GM19372 (cell line): ENCODE measurements around the gene KCNIP2.

Source experiments
- ATAC-seq: cut with Tn5 transposase; IDR thresholded peaks from one replicate; pipeline ENCODE4 v1.9.1; 2021; ENCODE audit warnings: mild to moderate bottlenecking, low read depth, moderate library complexity; ENCODE audit not compliant: unreplicated experiment

The KCNIP2 gene

DNA sequence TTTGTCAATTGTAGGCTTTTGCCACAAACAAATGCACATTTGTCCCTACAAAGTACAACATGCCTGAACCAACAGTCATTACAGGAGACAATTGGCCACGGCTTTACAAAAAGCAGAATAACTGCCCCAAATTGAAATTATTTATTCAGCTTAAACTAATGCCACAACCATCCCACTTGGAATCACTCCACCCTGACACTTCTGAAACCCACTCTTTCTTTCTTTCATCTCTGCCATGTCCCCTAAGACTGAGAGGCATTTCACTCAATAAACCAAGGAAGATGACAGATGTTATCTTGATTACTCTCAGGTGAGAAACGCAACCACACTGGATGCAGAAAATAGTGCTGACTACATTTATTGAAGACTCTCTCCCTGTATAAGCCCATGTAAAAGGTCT is 57.8 kb downstream of the KCNIP2 start:
- ATAC-seq = no peak

- ATAC-seq = no peak
These were observed 59.0 kb downstream of the KCNIP2 start for GRCh38 chr10:101784558-101784957.

GRCh38 chr10:101783736-101784118 is 59.9 kb downstream of the KCNIP2 start:
- ATAC-seq = no peak

DNA sequence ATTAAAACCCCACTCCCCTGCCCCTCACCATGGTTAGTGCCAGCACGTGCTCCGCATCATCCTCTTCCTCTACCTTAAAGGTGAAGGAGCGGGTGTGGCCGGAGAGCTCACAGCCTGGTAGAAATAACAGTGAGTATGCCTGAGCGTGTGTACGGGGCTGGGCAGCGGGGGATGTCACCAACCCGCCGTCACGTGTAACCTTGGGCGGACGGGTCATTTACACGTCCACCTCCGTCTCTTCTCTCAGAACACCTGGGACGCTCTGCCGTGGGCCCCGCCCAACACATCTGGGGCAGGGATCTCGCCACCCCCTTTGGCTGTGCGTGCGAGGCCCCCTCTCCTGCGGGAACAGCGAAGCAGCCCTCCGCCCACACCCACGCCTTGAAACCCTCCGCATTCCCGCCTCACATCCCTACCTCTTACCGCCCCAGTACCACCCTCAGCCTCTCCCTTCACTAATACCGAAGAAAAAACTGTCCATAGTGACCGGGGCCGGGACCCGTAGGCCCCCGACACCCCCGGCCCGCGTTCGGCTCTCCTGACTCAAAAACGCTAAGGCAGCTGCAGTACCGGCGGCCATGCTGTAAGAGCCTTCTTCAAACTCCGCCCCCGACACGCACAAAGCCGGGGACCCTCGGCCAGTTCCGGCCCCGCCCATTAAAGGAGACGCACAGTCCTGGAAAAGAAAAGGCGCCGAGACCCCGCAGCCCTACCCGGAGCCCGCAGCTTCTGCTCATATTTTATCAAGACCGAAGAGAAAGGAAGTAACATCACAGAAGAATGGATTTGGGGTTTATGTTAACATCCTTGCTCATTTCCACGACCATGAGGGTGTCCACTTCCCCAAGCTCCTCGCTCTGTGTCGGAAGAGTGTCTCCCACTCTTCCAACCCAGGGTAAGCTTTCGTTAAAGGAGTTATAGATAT is 60.5 kb downstream of the KCNIP2 start, which contains the start of gene NPM3:
Gene NPM3, minus strand, starts transcription at position 636 of the 925 bp plus-strand sequence. Its CDS starts 56 bp downstream, at position 580.
- peak; percentile 69 for ATAC-seq

- no peak for ATAC-seq
These were observed 61.4 kb downstream of the KCNIP2 start for GRCh38 chr10:101781984-101782810.

- ATAC-seq = no peak
These were observed 62.0 kb downstream of the KCNIP2 start for GRCh38 chr10:101781655-101781983.

GRCh38 chr10:101780818-101781654 is 62.6 kb downstream of the KCNIP2 start:
- ATAC-seq = no peak

GRCh38 chr10:101780187-101780817 is 63.3 kb downstream of the KCNIP2 start:
- ATAC-seq = no peak

DNA sequence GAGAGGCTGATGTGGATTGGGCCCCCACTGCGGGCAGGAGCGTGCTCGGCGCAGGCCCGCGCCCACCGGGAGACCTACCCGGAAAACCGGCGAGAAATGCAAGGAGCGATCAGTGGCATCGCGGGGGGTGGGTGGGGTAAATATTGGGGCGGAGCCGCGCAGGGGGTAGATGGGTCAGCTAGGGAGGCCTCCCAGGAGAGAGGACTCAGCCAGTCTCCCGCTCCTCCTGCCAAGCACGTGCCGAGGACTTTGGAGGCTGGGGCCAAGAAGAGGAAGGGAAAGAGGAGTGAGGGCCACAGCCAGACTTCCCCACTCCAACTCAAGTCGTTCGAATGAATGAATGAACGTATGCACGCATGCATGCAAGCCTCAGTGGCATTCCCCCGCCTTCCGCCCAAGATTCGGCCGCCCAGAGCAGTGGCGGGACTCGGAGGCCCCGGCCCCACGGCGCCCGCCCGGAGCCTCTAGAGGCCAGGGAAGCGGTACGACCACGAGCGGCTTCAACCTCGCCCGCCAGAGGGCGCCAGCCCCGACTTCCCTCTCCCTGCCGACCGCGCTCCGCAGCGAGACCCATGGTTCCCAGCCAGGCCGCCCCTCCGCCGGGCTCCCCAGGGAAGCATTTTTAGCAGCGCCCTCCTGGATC is 63.9 kb downstream of the KCNIP2 start:
- no peak for ATAC-seq

- ATAC-seq = no peak
These were observed 64.6 kb downstream of the KCNIP2 start for GRCh38 chr10:101778781-101779543.

DNA sequence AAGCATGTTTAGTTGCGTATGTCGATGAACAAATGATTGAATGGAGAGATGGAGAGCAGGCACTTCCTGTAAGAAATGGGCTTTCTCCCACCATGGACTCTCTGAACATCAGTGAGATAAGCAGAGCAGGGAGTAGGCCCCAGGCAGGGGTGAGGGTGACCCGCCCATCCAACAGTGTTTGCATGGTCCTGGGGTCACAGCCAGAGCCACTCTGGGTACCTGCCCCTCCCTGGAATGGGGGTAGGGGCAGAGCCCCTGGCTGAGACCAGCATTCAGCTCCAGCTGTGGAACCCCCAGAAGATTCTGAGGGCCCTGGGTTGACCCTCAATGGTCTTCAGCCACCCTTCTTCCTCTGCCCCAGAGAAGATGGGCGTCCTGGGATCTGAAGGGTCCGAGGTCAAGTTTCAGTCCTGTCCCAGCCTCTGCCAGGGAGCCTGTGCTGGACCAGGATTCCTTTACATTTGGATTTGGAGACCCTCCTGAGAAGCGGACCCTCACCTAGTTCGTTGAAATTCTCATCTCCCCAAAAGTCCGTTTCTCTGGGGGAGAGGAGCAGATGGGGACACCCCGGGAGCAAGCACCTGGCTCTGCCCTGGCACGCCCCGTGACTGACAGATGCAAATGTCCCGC is 65.3 kb downstream of the KCNIP2 start:
- ATAC-seq = no peak

DNA sequence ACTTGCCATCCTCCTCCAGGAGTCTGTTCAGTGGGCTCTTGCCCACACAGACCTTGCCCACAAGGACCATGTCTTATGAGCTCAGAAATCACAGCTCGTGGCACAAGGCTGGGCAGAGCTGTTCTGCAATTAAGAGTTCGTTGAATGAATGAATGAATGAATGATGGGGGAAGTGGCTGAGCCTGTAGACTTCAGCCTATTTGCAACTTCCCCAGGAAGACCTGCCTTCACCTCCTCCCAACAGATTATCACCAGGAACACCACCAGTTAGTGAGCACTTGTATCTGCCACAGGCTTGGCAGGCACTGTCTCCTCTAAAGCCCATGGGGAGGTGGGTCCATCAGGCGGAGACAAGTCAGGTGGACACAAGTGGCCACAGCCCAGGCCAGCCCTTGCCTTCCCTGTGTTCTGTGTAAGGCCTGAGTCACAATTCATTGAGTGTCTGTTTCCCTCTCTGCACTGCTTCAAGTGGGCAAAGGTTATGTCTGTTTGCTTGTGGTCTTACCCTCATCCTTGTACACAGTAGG is 65.9 kb downstream of the KCNIP2 start:
- no peak for ATAC-seq

DNA sequence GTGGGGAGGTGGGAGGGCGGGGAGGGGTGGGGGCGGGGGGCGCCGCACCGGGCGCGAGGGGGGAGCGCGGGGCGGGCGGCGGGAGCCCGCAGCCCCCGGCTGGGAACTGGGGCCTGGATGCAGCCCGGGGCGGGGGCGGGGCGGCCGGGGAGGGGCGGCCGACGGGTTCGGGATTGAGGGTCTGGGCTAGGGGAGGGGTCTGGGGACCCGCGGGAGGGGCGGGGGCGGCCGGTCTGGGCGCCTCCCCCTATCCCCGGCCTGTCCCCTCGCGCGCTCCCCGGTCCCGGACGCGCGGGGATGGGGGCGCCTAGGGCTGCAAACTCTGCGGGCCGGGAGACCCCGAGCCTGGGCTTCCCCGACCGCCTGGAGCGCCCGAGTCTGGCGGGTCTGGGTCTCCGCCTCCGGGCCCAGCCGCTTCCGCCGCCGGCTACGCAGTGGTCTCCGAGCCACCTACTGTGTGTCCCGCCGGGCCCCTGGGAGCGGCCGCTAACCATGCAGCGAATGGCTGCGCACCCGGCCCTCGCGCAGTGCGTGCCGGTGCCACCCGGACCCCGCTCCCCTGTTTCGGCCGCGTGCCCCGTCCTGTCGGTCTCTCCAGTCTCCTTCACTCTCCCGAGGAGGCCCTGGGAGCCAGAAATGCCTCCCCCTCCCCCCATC is 67.3 kb downstream of the KCNIP2 start:
- ATAC-seq = no peak
